ENCODE data around the gene ERVFRD-1. TPM values are rescaled to one million over a fixed set of nuclear protein-coding genes. Genes with fewer than 3 reads are reported as not detected.
"Not testable (repeated sequence)": the region's sequence is repeated elsewhere in the genome, so short reads cannot be mapped to it uniquely, and the experiment has no call there.

Gene ERVFRD-1
- polyA plus RNA-seq, 1 donor (not counting 4 experiments of a cell fraction or from before 2014, with no cell fraction given) = not detected

DNA sequence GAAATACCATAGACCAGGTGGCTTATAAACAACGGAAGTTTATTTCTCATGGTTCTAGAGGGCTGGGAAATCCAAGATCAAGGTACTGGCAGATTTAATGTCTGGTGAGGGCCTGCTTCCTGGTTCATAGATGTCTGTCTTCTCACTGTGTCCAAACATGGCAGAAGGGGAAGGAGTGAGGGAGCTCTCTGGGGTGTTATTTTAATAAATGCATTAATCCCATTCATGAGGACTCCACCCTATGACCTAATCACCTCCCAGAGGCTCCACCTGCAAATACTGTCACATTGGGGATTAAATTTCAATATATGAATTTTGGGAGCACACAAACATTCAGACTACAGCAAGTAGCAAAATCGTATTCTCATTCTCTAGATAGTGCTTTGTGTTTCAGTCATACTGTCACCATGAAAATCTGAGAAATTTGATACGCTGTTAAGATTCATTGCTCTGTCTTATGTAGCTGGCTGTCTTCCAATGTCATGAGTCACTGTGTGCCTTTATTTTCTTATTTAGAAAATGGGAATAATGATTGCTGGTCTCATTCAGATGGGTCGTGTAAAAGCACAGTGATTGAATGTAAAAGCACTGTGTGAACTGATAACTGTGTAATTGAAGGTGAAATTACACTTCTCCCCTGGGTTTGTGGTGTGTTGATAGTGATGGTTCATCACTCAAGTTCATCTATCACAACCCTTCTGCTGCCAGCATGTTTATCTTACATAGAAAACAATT lies 8.9 kb upstream of the ERVFRD-1 start:
- H3K4me3 ChIP-seq (ENCODE audit: control insufficient read depth in 2 of 3, extremely low read depth in 1 of 3, insufficient read depth in 2 of 3, low read depth in 1 of 3, low read length in 3 of 3) = no peak overlapping the region
- H3K79me2 ChIP-seq (ENCODE audit: control insufficient read depth, insufficient read depth, low read length) = peaks cover 74% of the 10 kb centered on the region
- peak overlapping the region; percentile 52 for H3K4me2 ChIP-seq (ENCODE audit: control insufficient read depth, extremely low read depth, insufficient read depth, low read depth, low read length)
- H3K27ac ChIP-seq (ENCODE audit: control insufficient read depth, insufficient read depth, low read length) = peak overlapping the region; percentile 45
- no peaks in the 10 kb centered on the region for H3K27me3 ChIP-seq (ENCODE audit: control insufficient read depth, extremely low read depth, insufficient read depth, low read length)
- no peaks in the 10 kb centered on the region for H3K36me3 ChIP-seq (ENCODE audit: control insufficient read depth in 2 of 2, extremely low read depth in 1 of 2, insufficient read depth in 2 of 2, low read length in 2 of 2)
- H2AFZ ChIP-seq (ENCODE audit: control insufficient read depth, low read length) = no peak overlapping the region
- H3K9me3 ChIP-seq (ENCODE audit: control insufficient read depth, low read depth, low read length) = no peaks in the 10 kb centered on the region
- TF ChIP-seq EZH2 (IDR thresholded peaks at IDR 0.05; ENCODE audit: low read length) = no peak
- TF ChIP-seq, protein P1, sequence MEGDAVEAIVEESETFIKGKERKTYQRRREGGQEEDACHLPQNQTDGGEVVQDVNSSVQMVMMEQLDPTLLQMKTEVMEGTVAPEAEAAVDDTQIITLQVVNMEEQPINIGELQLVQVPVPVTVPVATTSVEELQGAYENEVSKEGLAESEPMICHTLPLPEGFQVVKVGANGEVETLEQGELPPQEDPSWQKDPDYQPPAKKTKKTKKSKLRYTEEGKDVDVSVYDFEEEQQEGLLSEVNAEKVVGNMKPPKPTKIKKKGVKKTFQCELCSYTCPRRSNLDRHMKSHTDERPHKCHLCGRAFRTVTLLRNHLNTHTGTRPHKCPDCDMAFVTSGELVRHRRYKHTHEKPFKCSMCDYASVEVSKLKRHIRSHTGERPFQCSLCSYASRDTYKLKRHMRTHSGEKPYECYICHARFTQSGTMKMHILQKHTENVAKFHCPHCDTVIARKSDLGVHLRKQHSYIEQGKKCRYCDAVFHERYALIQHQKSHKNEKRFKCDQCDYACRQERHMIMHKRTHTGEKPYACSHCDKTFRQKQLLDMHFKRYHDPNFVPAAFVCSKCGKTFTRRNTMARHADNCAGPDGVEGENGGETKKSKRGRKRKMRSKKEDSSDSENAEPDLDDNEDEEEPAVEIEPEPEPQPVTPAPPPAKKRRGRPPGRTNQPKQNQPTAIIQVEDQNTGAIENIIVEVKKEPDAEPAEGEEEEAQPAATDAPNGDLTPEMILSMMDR (optimal IDR thresholded peaks at IDR 0.05 in 1 of 3, IDR thresholded peaks at IDR 0.05 in 1 of 3, conservative IDR thresholded peaks at IDR 0.05 in 1 of 3; ENCODE audit: extremely low read depth in 1 of 3, insufficient read depth in 2 of 3, low read length in 3 of 3) = no peak
- H3K4me1 ChIP-seq (ENCODE audit: control insufficient read depth, extremely low read depth, insufficient read depth, low read length) = peaks cover 18% of the 10 kb centered on the region
- FAIRE-seq = peak; percentile 77
- dilution Hi-C loops (cut with MboI; ENCODE audit: extremely low pct_ligation_motif_present, low sequenced_read_pairs) = no loop called here
- no peaks in the 10 kb centered on the region for H3K9me1 ChIP-seq (ENCODE audit: control insufficient read depth, extremely low read depth, insufficient read depth, low read length)
- DNase-seq (ENCODE audit: low read depth, low spot score) = no peak
- H3K9ac ChIP-seq (ENCODE audit: control insufficient read depth, extremely low read depth, insufficient read depth, low read length) = no peak overlapping the region
- peaks cover 7% of the 10 kb centered on the region for H4K20me1 ChIP-seq (ENCODE audit: control insufficient read depth, extremely low read depth, insufficient read depth, low read length)

DNA sequence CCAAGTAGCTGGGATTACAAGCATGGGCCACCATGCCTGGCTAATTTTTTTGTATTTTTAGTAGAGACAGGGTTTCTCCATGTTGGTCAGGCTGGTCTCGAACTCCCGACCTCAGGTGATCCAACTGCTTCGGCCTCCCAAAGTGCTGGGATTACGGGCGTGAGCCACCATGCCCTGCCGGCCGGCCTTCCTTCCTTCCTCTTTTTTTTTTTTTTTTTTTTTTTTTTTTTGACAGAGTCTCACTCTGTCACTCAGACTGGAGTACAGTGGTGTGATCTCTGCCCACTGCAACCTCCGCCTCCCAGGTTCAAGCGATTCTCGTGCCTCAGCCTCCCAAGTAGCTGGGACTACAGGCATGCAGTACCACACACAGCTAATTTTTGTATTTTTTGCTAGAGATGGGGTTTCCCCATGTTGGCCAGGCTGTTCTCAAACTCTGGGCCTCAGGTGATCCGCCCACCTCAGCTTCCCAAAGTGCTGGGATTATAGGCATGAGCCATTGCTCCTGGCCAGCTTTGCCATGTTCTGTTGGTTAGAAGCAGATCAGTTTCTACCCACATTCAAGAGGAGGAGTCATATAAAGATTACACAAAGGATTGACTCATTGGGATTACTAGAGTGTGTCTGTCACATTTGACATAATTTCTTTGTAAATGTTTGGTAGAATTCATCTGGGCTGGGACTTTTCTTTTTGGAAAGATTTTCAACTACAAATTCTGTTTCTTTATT lies 4.4 kb upstream of the ERVFRD-1 start:
- H3K9me3 ChIP-seq (ENCODE audit: control insufficient read depth, low read depth, low read length); H2AFZ ChIP-seq (ENCODE audit: control insufficient read depth, low read length); H3K9me1 ChIP-seq (ENCODE audit: control insufficient read depth, extremely low read depth, insufficient read depth, low read length); H4K20me1 ChIP-seq (ENCODE audit: control insufficient read depth, extremely low read depth, insufficient read depth, low read length); H3K4me3 ChIP-seq (ENCODE audit: control insufficient read depth in 2 of 3, extremely low read depth in 1 of 3, insufficient read depth in 2 of 3, low read depth in 1 of 3, low read length in 3 of 3); H3K9ac ChIP-seq (ENCODE audit: control insufficient read depth, extremely low read depth, insufficient read depth, low read length); H3K27me3 ChIP-seq (ENCODE audit: control insufficient read depth, extremely low read depth, insufficient read depth, low read length); DNase-seq (ENCODE audit: low read depth, low spot score); H3K36me3 ChIP-seq (ENCODE audit: control insufficient read depth in 2 of 2, extremely low read depth in 1 of 2, insufficient read depth in 2 of 2, low read length in 2 of 2); FAIRE-seq; dilution Hi-C loops (cut with MboI; ENCODE audit: extremely low pct_ligation_motif_present, low sequenced_read_pairs); H3K4me2 ChIP-seq (ENCODE audit: control insufficient read depth, extremely low read depth, insufficient read depth, low read depth, low read length): not testable (repeated sequence)
- Histone ChIP-seq H3K79me2 (ENCODE audit: control insufficient read depth, insufficient read depth, low read length) (peaks cover 66% of the 10 kb centered on the region), H3K4me1 (ENCODE audit: control insufficient read depth, extremely low read depth, insufficient read depth, low read length) (peaks cover 24% of the 10 kb centered on the region), H3K27ac (ENCODE audit: control insufficient read depth, insufficient read depth, low read length) (peak overlapping the region; percentile 34)
